ENCODE results near the gene AKR1C2.

- TF ChIP-seq EZH2phosphoT487 (IDR thresholded peaks at IDR 0.05; ENCODE audit: borderline replicate concordance, low read depth, low read length) = no peak
- TF ChIP-seq CTCF (conservative IDR thresholded peaks at IDR 0.05; ENCODE audit: low read length) = no peak
These were observed 19.4 kb downstream of the AKR1C2 start for GRCh38 chr10:4984223-4984622.
